SK-N-SH (cell line): ENCODE data around the gene SDE2.

Source experiments
- CTCF ChIP-seq: fragments of 200-600 bp; sonication (generic); IDR thresholded peaks from 2 replicates; pipeline ENCODE4 v1.6.1; 2017; ENCODE audit warnings: antibody characterized with exemption, mild to moderate bottlenecking, moderate library complexity
- ELF1 ChIP-seq: IDR thresholded peaks from 2 replicates; pipeline ENCODE4 v1.4.0; 2012
- EP300 ChIP-seq, 2 experiments: IDR thresholded peaks; 2 replicates each; pipeline versions ENCODE4 v1.4.0 to v1.6.1; 2012; ENCODE audit warnings: borderline replicate concordance in 1 of 2, low read depth in 1 of 2, low read length in 1 of 2
- POLR2AphosphoS5 ChIP-seq: IDR thresholded peaks from 2 replicates; pipeline ENCODE4 v1.6.1; 2012; ENCODE audit warnings: low read depth, low read length
- SIN3A ChIP-seq: IDR thresholded peaks from 2 replicates; pipeline ENCODE4 v1.6.1; 2012; ENCODE audit warnings: low read depth, mild to moderate bottlenecking, low read length, moderate library complexity, borderline replicate concordance
- TEAD4 ChIP-seq: IDR thresholded peaks from 2 replicates; pipeline ENCODE4 v1.4.0; 2012; ENCODE audit warnings: mild to moderate bottlenecking, borderline replicate concordance; ENCODE audit not compliant: insufficient read depth
- YY1 ChIP-seq: IDR thresholded peaks from 2 replicates; pipeline ENCODE4 v1.4.0; 2012; ENCODE audit warnings: low read depth, mild to moderate bottlenecking

GRCh38 chr1:226021801-226022200 is 22.7 kb upstream of the SDE2 start:
- TF ChIP-seq CTCF, result no peak
- no peak for TF ChIP-seq ELF1
- no peak for TF ChIP-seq EP300 (IDR thresholded peaks at IDR 0.05; ENCODE audit: borderline replicate concordance in 1 of 2, low read depth in 1 of 2, low read length in 1 of 2)
- no peak for TF ChIP-seq TEAD4
- no peak for TF ChIP-seq POLR2AphosphoS5
- TF ChIP-seq SIN3A, result no peak
- no peak for TF ChIP-seq YY1
